Right lobe of liver (tissue), 4 donors: ENCODE measurements around the gene AMMECR1.

ENCODE experiments used
- CTCF ChIP-seq, 4 donors: fragments of 200-600 bp in 3 of 4; fragments of 450-650 bp in 1 of 4; IDR thresholded peaks; one replicate each; pipeline versions ENCODE4 v1.5.1 to v1.8.0; 2016 to 2022; ENCODE audit warnings: antibody characterized with exemption in 4 of 4, mild to moderate bottlenecking in 2 of 4
- POLR2A ChIP-seq: fragments of 450-650 bp; IDR thresholded peaks from one replicate; pipeline ENCODE4 v1.6.1; 2017; ENCODE audit warnings: antibody characterized with exemption, mild to moderate bottlenecking
- donor health status: DM: no; HTN: no; CAD: no.
- donor health status: DM: no; HTN: no; CAD: no.
- donor health status: DM: no; HTN: yes; CAD: no.

DNA sequence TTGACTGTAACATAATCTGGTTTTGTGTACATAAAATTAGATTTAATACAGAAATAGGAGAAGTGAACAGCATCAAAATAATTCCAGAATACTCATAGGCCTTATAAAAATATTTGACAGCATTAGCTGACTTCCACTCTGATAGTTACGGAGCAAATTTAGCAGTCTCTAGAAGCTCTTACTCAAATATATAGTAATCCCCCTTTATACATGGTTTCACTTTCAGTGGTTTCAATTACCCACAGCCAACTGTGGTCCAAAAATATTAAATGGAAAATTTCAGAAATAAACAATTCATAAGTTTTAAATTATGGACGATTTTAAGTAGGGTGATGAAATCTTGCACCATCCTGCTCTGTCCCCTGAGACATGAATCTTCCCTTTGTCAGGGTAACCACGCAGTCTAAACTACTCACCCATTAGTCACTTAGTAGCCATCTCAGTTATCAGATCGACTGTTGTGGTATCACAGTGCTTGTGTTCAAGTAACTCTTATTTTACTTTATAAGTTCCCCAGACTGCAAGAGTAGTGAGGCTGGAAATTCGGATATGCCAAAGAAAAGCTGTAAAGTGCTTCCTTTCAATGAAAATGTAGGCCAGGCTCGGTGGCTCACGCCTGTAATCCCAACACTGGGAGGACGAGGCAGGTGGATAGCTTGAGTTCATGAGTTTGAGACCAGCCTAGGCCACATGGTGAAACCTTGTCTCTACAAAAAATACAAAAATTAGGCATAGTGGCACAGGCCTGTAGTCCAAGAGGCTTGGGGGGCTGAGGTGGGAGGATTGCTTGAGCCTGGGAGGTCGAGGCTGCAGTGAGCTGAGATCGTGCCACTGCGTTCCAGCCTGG lies 23.5 kb upstream of the AMMECR1 start:
- no peak for TF ChIP-seq CTCF (IDR thresholded peaks at IDR 0.05)
- no peak for TF ChIP-seq POLR2A
